Adrenal gland (tissue), 12 donors: ENCODE measurements around the gene ST3GAL4. TPM values are rescaled to one million over a fixed set of nuclear protein-coding genes. Genes with fewer than 3 reads are reported as not detected.

Experiments
- DNase-seq, 7 donors: peaks; one replicate each; pipeline ENCODE4 v3.0.0-alpha.2; 2019 to 2020
- H3K27ac ChIP-seq, 5 donors: fragments of 200-600 bp; sonication (generic) in 4 of 5; 1 replicate in 3 of 5; 2 replicates in 2 of 5; pipeline versions ENCODE4 v1.5.1 to v1.8.0; 2016 to 2020; ENCODE audit warnings: mild to moderate bottlenecking in 1 of 5
- H3K27me3 ChIP-seq: fragments of 200-600 bp; 2 replicates; pipeline ENCODE4 v1.8.0; 2021
- H3K36me3 ChIP-seq, 2 donors: fragments of 200-600 bp; replicated peaks in 1 of 2; 1 replicate in 1 of 2; 2 replicates in 1 of 2; pipeline versions ENCODE4 v1.5.1 to v1.8.0; 2018 to 2022
- H3K4me1 ChIP-seq, 2 donors: fragments of 200-600 bp; replicated peaks in 1 of 2; 1 replicate in 1 of 2; 2 replicates in 1 of 2; pipeline versions ENCODE4 v1.5.1 to v1.8.0; 2018 to 2021
- H3K4me3 ChIP-seq, 4 donors: fragments of 200-600 bp; sonication (generic) in 3 of 4; one replicate each; pipeline ENCODE4 v1.5.1; 2016 to 2018
- H3K9me3 ChIP-seq, 3 donors: fragments of 200-600 bp; sonication (generic) in 1 of 3; replicated peaks in 1 of 3; 1 replicate in 2 of 3; 2 replicates in 1 of 3; pipeline versions ENCODE4 v1.5.1 to v1.8.0; 2016 to 2021
- POLR2A ChIP-seq, 2 donors: fragments of 450-650 bp; IDR thresholded peaks; one replicate each; pipeline ENCODE4 v1.6.1; 2017; ENCODE audit warnings: antibody characterized with exemption in 2 of 2, mild to moderate bottlenecking in 2 of 2, moderate library complexity in 1 of 2
- WGBS, 4 donors: extraction: QIAGEN DNeasy Blood & Tissue Kit in 2 of 4; methylation state at CpG; one replicate each; pipeline versions ENCODE4 v1.1.5 to v1.1.7; 2013 to 2017; 5-methylcytosine and 5-hydroxymethylcytosine counted together
- intact Hi-C, 2 donors: fragments of 100-400 bp; cut with DNase I; formaldehyde crosslinking; loops; one replicate each; pipeline versions ENCODE4 v1.14.1 to v1.15.0; 2022 to 2023
- polyA plus RNA-seq, 3 donors: library from polyadenylated mRNA; stranded (reverse); fragments of 200-250 nt in 2 of 3; fragments of 350-450 nt in 1 of 3; fragmentation: Illumina TruSeq in 1 of 3; extraction: RNeasy Lipid Tissue Mini Kit (QIAGEN cat#74804) in 1 of 3; gene quantifications; one replicate each; pipeline ENCODE4 v1.2.3, GENCODE V29; 2013 to 2014
- total RNA-seq, 9 donors: library from RNA; depleted of rRNA in 4 of 9; stranded (reverse); fragments of >200 nt in 4 of 9; fragments of 120-200 nt in 1 of 9; fragmentation: NEBNext Ultra II Directional in 1 of 9; extraction: Animal tissue kit (Norgen Biotek cat#: 25700) in 1 of 9; gene quantifications; one replicate each; pipeline versions ENCODE4 v1.1.0 to v1.2.4, GENCODE V29; 2013 to 2023
- TF ChIP-seq, protein P1 (sequence below), 6 experiments: fragments of 450-650 bp in 4 of 6; fragments of 200-600 bp in 2 of 6; sonication (generic) in 1 of 6; IDR thresholded peaks; 1 replicate in 5 of 6; 2 replicates in 1 of 6; pipeline versions ENCODE4 v1.5.1 to v1.8.0; 2016 to 2021; ENCODE audit warnings: antibody characterized with exemption in 6 of 6, mild to moderate bottlenecking in 2 of 6, moderate library complexity in 1 of 6
- donor health status: healthy with polysubstance abuse.
- donor health status: Bipolar disorder and iron deficiency.
- donor health status: DM: yes; HTN: yes; CAD: no.
- donor health status: DM: no; HTN: no; CAD: no.
- donor health status: DM: no; HTN: no; CAD: no.
- donor health status: DM: yes; HTN: yes; CAD: no.

The ST3GAL4 gene
- total and polyA plus RNA-seq, 12 donors: 119 to 359 (median 163) TPM

DNA sequence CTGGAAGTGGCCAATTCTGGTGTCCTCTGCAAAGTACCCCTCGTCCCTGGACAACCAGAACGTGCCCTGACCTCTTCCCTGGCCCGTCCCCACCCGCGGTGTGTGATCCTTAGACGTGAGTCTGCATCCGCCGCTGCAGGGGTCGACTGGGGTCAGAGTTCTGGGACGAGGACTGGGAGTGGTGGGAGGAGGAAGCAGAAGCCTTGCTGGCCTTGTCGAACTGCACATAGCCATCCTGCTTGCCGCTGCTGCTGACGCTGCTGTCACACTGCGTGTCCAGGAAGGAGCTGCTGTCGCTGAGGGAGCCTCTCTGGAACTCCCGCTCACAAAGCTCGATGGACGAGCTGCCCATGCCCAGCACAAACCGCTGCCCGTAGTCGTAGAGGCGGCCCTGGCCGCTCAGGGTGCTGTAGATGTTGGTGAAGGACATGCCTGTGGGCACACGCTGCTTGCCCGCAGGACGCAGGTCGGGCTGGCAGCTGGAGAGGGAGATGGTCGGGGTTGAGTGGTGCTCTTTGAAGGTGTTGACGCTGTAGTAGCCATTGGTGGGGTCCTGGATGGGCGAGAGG lies 69.1 kb downstream of the ST3GAL4 start:
- WGBS, 4 donors: 46 to 91% (median 68%) methylated on average over 8 to 30 of the region's 30 CpGs
- Histone ChIP-seq H3K4me3 (no peak overlapping the region), H3K9me3 (no peaks in the 10 kb centered on the region), H3K4me1 (peaks cover 33 to 61% of the 10 kb centered on the region in 2 donors), H3K36me3 (no peaks in the 10 kb centered on the region), H3K27ac (peak overlapping the region; percentile 10 to 90 (median 72)), H3K27me3 (no peaks in the 10 kb centered on the region)
- peak in 6 of 7 donors; percentile 41 to 73 (median 58) for DNase-seq
- intact Hi-C loops: loop anchor here in 1 of 2 donors (5.0 kb wide), 1 partner anchor 67 kb away; the partner anchor contains the start of gene ST3GAL4
- TF ChIP-seq, protein P1, sequence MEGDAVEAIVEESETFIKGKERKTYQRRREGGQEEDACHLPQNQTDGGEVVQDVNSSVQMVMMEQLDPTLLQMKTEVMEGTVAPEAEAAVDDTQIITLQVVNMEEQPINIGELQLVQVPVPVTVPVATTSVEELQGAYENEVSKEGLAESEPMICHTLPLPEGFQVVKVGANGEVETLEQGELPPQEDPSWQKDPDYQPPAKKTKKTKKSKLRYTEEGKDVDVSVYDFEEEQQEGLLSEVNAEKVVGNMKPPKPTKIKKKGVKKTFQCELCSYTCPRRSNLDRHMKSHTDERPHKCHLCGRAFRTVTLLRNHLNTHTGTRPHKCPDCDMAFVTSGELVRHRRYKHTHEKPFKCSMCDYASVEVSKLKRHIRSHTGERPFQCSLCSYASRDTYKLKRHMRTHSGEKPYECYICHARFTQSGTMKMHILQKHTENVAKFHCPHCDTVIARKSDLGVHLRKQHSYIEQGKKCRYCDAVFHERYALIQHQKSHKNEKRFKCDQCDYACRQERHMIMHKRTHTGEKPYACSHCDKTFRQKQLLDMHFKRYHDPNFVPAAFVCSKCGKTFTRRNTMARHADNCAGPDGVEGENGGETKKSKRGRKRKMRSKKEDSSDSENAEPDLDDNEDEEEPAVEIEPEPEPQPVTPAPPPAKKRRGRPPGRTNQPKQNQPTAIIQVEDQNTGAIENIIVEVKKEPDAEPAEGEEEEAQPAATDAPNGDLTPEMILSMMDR (IDR thresholded peaks at IDR 0.05): no peak
- no peak for TF ChIP-seq POLR2A (IDR thresholded peaks at IDR 0.05)

DNA sequence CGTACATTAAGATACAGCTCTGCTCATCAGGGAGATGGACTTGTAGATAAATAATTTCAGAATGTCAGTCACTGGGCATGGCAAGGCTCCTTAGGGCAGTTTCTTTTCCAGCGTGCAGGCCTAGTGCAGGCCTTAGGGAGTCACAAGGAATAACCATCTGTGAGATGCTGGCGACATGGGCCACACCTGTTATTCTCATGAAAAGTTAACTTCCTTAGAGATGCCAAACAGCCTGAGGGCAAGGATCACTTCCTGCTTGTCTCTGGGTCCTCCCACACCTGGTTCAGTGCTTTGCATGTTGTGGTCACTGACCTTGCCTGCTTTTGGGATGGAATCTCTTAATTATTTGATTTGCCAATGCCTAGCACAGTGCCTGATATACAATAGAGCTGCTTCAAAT lies 70.6 kb downstream of the ST3GAL4 start:
- peaks cover 23 to 48% of the 10 kb centered on the region in 2 donors for H3K4me1 ChIP-seq
- no peaks in the 10 kb centered on the region for H3K27me3 ChIP-seq
- H3K27ac ChIP-seq: peak overlapping the region in 3 of 5 donors; percentile 7 to 73 (median 49)
- TF ChIP-seq, protein P1 (IDR thresholded peaks at IDR 0.05): no peak
- TF ChIP-seq POLR2A (IDR thresholded peaks at IDR 0.05): no peak
- no peak for DNase-seq
- WGBS, 4 donors: 93 to 100% (median 95%) methylated on average over 3 of the region's 3 CpGs
- no peak overlapping the region for H3K4me3 ChIP-seq
- intact Hi-C loops: no loop called here
- no peaks in the 10 kb centered on the region for H3K36me3 ChIP-seq
- no peaks in the 10 kb centered on the region for H3K9me3 ChIP-seq

DNA sequence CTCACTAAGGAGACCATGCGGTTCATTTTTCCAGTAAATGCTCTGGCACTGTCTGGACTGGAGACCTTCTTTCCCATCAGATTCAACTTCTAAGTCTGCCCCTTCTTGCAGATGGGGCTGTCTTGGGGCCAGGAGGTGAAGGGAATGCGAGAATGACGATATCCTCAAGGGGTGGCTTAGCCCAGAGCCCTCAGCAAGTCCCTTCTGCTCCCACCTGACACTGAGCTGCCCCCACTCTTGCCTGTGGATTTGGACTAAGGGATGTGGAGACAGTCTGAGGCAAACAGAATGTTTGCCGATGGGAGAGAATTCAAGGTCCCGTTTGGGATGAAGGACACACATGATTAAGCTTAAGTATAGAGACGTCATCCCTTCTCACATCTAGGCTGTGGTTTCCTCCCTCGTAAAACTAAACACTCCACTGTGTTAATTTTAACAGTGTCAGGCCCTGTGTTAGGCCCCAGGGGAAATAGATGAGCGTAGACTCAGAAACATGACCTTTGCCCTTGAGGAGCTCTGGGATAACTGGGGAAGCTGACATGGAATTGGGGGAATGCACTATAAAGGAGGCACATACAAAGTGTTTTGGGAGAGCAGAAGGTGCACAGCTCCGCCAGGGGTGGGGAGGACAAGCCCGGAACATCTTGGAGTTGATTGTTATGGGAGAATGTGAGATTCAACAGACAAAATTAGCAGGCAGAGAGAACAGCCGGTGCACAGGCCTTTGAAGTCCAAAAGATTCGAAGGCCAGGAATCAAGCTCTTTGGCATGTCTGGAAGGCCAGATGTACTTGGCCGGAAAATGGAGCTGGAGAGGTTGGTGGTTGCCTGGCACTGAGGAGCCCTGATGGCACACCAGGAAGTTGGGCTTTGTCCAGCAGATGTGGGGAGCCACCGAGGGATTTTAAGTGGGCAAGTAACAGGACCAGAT lies 71.6 kb downstream of the ST3GAL4 start:
- TF ChIP-seq POLR2A (IDR thresholded peaks at IDR 0.05): no peak
- TF ChIP-seq, protein P1 (IDR thresholded peaks at IDR 0.05): no peak
- 41 to 50% (median 46%) methylated on average over 14 of the region's 14 CpGs for WGBS, 4 donors
- no peaks in the 10 kb centered on the region for H3K27me3 ChIP-seq
- intact Hi-C loops: no loop called here
- peaks cover 22 to 49% of the 10 kb centered on the region in 2 donors for H3K4me1 ChIP-seq
- peak overlapping the region; percentile 6 to 84 (median 49) for H3K27ac ChIP-seq
- H3K4me3 ChIP-seq: no peak overlapping the region
- no peaks in the 10 kb centered on the region for H3K36me3 ChIP-seq
- peak in 6 of 7 donors; percentile 50 to 80 (median 73) for DNase-seq
- no peaks in the 10 kb centered on the region for H3K9me3 ChIP-seq
